SU-DHL-6 (cell line): Measurements from ENCODE around the gene MAN1B1.

Experiments
- EZH2phosphoT487 ChIP-seq: fragments of 200-600 bp; sonication (generic), shearing (Covaris generic); conservative IDR thresholded peaks from 2 replicates; pipeline ENCODE4 v1.6.1; 2018; ENCODE audit warnings: mild to moderate bottlenecking, antibody characterized with exemption, low read length, moderate library complexity, mixed read lengths
- TF ChIP-seq, protein P1 (sequence below): fragments of 200-600 bp; sonication (generic); IDR thresholded peaks from one replicate; pipeline ENCODE4 v1.5.1; 2017; ENCODE audit warnings: antibody characterized with exemption, mild to moderate bottlenecking, low read length, moderate library complexity; ENCODE audit not compliant: insufficient read depth, poor library complexity, severe bottlenecking

DNA sequence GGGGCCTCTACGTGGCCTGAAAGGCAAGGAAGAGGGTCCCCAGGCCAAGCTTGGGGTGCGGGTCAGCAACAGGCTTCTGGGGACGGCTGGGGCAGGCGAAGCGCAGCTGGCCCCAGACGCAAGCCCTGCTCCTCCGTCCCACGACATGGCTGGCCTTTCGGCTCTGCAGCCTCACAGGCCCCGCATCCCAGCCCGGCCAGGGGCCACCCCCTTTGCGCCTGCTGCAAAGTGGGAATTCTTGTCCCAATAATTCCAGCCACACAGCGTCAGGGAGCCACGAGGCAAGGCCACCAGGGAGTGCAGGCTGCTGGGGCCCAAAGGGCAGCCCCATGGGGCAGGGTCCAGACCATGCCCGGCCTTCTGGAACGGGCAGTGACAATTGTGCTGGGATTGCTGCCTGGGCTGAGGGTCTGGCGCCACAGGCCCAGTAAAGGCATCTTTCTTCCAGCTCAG is 31.8 kb upstream of the MAN1B1 start:
- TF ChIP-seq, protein P1, sequence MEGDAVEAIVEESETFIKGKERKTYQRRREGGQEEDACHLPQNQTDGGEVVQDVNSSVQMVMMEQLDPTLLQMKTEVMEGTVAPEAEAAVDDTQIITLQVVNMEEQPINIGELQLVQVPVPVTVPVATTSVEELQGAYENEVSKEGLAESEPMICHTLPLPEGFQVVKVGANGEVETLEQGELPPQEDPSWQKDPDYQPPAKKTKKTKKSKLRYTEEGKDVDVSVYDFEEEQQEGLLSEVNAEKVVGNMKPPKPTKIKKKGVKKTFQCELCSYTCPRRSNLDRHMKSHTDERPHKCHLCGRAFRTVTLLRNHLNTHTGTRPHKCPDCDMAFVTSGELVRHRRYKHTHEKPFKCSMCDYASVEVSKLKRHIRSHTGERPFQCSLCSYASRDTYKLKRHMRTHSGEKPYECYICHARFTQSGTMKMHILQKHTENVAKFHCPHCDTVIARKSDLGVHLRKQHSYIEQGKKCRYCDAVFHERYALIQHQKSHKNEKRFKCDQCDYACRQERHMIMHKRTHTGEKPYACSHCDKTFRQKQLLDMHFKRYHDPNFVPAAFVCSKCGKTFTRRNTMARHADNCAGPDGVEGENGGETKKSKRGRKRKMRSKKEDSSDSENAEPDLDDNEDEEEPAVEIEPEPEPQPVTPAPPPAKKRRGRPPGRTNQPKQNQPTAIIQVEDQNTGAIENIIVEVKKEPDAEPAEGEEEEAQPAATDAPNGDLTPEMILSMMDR = no peak
- TF ChIP-seq EZH2phosphoT487 = no peak
